Retinal pigment epithelial cell (primary cell): ENCODE data around the gene VARS1.

Source experiments
- DNase-seq: peaks from one replicate; pipeline ENCODE4 v3.0.0-alpha.2; 2010; ENCODE audit warnings: low read depth
- H3K4me3 ChIP-seq: 2 replicates; pipeline ENCODE4 v1.5.1; 2011; ENCODE audit warnings: mild to moderate bottlenecking, low read length, control low read depth, moderate library complexity
- CTCF ChIP-seq: conservative IDR thresholded peaks from 2 replicates; pipeline ENCODE4 v1.5.1; 2011; ENCODE audit warnings: low read depth, low read length, control low read depth, inconsistent platforms

Gene VARS1

DNA sequence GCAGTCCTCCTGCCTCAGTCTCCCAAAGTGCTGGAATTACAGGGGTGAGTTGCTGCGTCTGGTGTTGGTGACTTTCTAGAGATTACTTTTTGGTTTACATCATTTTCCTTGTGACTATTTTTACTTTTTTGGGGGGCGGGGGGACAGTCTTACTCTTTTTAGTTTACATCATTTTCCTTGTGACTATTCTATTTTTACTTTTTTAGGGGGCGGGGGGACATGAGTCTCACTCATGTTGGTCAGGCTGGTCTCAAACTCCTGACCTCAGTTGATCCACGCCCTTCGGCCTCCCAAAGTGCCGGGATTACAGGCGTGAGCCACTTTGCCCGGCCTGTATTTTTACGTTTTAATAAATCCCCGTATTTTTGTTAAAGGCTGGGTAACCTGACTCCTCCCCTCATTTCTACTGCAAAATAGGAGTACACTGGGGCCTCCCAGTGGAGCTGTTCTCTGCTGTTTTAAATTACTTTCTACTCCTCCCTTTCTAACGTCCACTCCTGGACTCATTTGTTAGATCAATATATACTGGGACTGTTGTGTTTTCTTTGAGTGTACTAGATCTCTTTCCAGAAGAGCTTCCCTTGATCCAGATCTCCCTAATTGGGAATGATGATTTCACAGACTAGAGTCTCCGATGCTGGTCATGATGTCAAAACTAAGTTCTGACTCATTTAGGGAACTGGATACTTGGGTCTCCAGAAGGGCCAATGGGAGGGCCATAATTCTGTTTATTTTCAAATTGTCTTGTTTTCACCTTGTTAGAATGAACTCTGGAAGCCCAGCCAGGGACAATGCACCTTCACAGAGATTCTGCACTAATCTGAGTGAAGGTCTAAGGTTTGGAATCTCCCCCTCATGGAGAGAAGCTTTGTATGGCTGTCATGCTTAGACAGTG is 41.2 kb upstream of the VARS1 start:
- TF ChIP-seq CTCF = peak; percentile 17
- DNase-seq = no peak
- H3K4me3 ChIP-seq = peak overlapping the region; percentile 97

DNA sequence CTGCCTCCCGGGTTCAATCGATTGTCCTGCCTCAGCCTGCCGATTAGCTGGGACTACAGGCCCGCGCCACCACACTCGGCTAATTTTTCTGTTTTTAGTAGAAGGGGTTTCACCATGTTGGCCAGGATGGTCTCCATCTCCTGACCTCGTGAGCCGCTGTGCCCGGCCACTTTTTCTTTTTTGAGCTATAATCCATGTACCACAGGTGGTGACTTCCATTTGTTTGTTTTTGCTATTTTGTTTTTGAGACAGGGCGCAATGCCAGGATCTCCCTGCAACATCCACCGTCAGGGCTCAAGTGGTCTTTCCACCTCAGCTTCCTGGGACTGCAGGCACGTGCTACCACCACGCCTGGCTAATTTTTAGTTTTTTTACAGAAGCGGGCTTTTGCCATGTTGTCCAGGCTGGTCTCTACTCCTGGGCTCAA is 40.5 kb upstream of the VARS1 start:
- DNase-seq = no peak
- no peak for TF ChIP-seq CTCF
- H3K4me3 ChIP-seq = peak overlapping the region; percentile 97

DNA sequence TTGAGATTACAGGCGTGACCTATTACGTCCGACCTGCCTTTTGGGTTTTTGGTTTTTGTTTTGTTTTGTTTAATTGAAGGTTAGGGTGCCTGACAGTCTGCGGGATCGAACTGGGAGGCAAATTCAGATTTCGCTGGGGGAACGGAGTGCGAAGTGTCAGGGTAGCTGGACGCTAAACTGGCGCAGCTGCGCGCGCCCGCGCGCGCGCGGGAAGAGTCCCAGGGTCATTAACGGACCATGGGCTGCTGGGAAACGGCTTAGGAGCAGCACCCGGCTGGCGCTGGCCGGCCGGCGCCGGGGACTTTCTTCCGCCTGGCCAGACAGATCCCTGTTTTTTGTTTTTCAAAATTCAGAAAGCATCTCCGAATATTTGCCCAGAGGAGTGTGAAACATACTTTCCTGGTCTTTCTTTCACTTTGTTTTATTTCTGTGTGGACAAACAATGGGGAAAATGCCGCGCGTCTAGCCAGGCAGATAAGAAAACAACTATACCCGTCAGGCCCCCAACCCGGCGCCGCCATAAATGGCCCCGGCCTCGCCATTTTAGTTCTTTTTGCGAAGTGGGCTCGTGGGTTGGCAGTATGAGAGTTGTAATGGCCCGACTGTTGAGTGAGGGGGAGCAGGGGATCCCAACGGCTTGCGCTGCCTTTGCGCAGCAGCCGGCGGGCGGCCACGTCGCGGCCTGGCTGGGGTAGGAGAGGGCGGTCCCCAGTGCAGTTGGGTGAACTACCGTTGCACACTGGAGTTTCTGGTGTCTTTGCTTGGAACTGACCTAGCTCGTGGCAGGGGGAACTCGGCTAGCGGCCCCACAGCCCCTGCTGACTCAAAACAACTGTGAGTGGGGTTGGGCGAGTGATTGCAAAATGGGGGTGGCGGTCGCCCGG is 39.1 kb upstream of the VARS1 start:
- no peak for DNase-seq
- peak overlapping the region; percentile 97 for H3K4me3 ChIP-seq
- TF ChIP-seq CTCF = no peak

DNA sequence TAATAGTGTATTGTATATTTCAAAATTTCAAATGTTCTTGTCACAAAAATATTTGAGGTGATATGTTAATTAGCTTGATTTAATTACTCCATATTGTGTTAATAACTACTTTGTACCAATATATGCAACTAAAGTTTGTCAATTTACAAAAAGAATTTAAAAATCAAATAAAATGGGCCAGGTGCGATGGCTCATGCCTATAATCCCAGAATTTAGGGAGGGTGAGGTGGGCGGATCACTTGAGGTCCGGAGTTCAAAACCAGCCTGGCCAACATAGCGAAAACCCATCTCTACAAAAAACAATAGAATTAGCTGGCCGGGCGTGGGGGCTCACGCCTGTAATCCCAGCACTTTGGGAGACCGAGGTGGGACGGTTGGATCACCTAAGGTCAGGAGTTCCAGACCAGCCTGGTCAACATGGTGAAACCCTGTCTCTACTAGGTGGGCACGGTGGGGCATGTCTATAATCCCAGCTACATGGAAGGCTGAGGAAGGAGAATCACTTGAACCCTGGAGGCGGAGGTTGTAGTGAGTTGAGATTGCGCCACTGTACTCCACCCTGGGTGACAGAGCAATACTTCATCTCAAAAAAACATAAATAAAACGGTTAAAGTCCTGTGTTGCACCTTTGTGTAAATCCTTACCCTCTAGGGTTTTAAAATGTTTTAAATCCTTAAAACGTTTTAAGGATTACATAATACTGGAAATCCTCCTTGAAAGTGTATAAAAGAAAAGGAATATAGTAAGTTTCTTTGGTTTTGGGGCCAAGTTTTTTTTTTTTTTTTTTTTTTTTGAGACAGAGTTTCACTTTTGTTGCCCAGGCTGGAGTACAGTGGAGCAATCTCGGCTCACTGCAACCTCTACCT is 36.0 kb upstream of the VARS1 start:
- no peak for DNase-seq
- no peak for TF ChIP-seq CTCF
- peak overlapping the region; percentile 57 for H3K4me3 ChIP-seq

- DNase-seq = no peak
- TF ChIP-seq CTCF = no peak
- peak overlapping the region; percentile 57 for H3K4me3 ChIP-seq
These were observed 35.4 kb upstream of the VARS1 start for GRCh38 chr6:31830886-31831335.

GRCh38 chr6:31829633-31830283 is 34.2 kb upstream of the VARS1 start:
- H3K4me3 ChIP-seq = peak overlapping the region; percentile 57
- DNase-seq = no peak
- peak; percentile 31 for TF ChIP-seq CTCF
